ENCODE data around the gene NPL. TPM values are rescaled to one million over a fixed set of nuclear protein-coding genes. Genes with fewer than 3 reads are reported as not detected.

NPL gene
- 1 to 10 TPM; 4.6 to 5.9 TPM for total RNA-seq

- peaks cover 13% of the 10 kb centered on the region for H3K4me1 Mint-ChIP-seq (ENCODE audit: low read depth)
- H3K27ac Mint-ChIP-seq, result peak within 1 kb of the TSS; percentile 22
- DNase-seq, result peak; percentile 85
- CTCF ChIA-PET, result interaction anchor here (0.6 to 15.0 kb wide), 4 partner anchors 9 to 196 kb away, joined by 3 to 797 read pairs (median 4); partner anchors contain the start of genes RGS16 and RNASEL
- H3K27me3 Mint-ChIP-seq (ENCODE audit: low read depth), result no peaks in the 10 kb centered on the region
- intact Hi-C loops (cut with micrococcal nuclease), result loop anchor here (1.0 to 5.0 kb wide), 3 partner anchors 50 to 762 kb away; partner anchors contain the start of genes DHX9 and GLUL
- no peaks in the 10 kb centered on the region for H3K9me3 Mint-ChIP-seq
- H3K36me3 Mint-ChIP-seq (ENCODE audit: low read depth), result peaks cover 2% of the 10 kb centered on the region
- peak within 1 kb of the TSS; percentile 81 for H3K4me3 Mint-ChIP-seq
These were observed at the start of gene NPL for GRCh38 chr1:182789138-182790076. NPL (plus strand) TSS chr1:182789773; CDS start chr1:182794372, 4,599 bp downstream.

- H3K9me3 Mint-ChIP-seq, result peaks cover 1% of the 10 kb centered on the region
- CTCF ChIA-PET, result no interaction called here
- intact Hi-C loops (cut with micrococcal nuclease), result no loop called here
- no peaks in the 10 kb centered on the region for H3K4me1 Mint-ChIP-seq (ENCODE audit: low read depth)
- H3K27ac Mint-ChIP-seq, result no peak overlapping the region
- H3K27me3 Mint-ChIP-seq (ENCODE audit: low read depth), result no peaks in the 10 kb centered on the region
- no peaks in the 10 kb centered on the region for H3K36me3 Mint-ChIP-seq (ENCODE audit: low read depth)
- DNase-seq, result no peak
- H3K4me3 Mint-ChIP-seq, result no peak overlapping the region
These were observed 49.5 kb upstream of the NPL start for GRCh38 chr1:182740120-182740519.

GRCh38 chr1:182742780-182743179 is 46.8 kb upstream of the NPL start:
- Mint-ChIP-seq H3K36me3 (ENCODE audit: low read depth) (no peaks in the 10 kb centered on the region), H3K27ac (no peak overlapping the region), H3K4me3 (no peak overlapping the region), H3K9me3 (no peaks in the 10 kb centered on the region), H3K4me1 (ENCODE audit: low read depth) (no peaks in the 10 kb centered on the region), H3K27me3 (ENCODE audit: low read depth) (no peaks in the 10 kb centered on the region)
- CTCF ChIA-PET, result no interaction called here
- intact Hi-C loops (cut with micrococcal nuclease), result no loop called here
- no peak for DNase-seq

- H3K27ac Mint-ChIP-seq, result no peak overlapping the region
- no peaks in the 10 kb centered on the region for H3K36me3 Mint-ChIP-seq (ENCODE audit: low read depth)
These were observed 37.2 kb upstream of the NPL start for GRCh38 chr1:182752077-182752988.

GRCh38 chr1:182754087-182754486 is 35.5 kb upstream of the NPL start:
- H3K4me1 Mint-ChIP-seq (ENCODE audit: low read depth), result no peaks in the 10 kb centered on the region
- no peaks in the 10 kb centered on the region for H3K36me3 Mint-ChIP-seq (ENCODE audit: low read depth)
- H3K4me3 Mint-ChIP-seq, result no peak overlapping the region
- peaks cover 9% of the 10 kb centered on the region for H3K27me3 Mint-ChIP-seq (ENCODE audit: low read depth)
- no peak for DNase-seq
- intact Hi-C loops (cut with micrococcal nuclease), result no loop called here
- H3K27ac Mint-ChIP-seq, result no peak overlapping the region
- H3K9me3 Mint-ChIP-seq, result no peaks in the 10 kb centered on the region
- CTCF ChIA-PET, result no interaction called here

More at GRCh38 chr1:182752077-182752988, 37.2 kb upstream of the NPL start:
- H3K4me3 Mint-ChIP-seq, result no peak overlapping the region
- intact Hi-C loops (cut with micrococcal nuclease), result no loop called here
- CTCF ChIA-PET, result no interaction called here
- no peaks in the 10 kb centered on the region for H3K4me1 Mint-ChIP-seq (ENCODE audit: low read depth)
- no peak for DNase-seq
- H3K27me3 Mint-ChIP-seq (ENCODE audit: low read depth), result peaks cover 15% of the 10 kb centered on the region
- H3K9me3 Mint-ChIP-seq, result no peaks in the 10 kb centered on the region

- intact Hi-C loops (cut with micrococcal nuclease), result no loop called here
- Mint-ChIP-seq H3K27me3 (ENCODE audit: low read depth) (peaks cover 4% of the 10 kb centered on the region), H3K9me3 (no peaks in the 10 kb centered on the region), H3K27ac (no peak overlapping the region), H3K4me3 (no peak overlapping the region), H3K36me3 (ENCODE audit: low read depth) (no peaks in the 10 kb centered on the region), H3K4me1 (ENCODE audit: low read depth) (no peaks in the 10 kb centered on the region)
- DNase-seq, result no peak
- CTCF ChIA-PET, result no interaction called here
These were observed 34.8 kb upstream of the NPL start for GRCh38 chr1:182754543-182755314.

- no peaks in the 10 kb centered on the region for H3K4me1 Mint-ChIP-seq (ENCODE audit: low read depth)
- H3K27me3 Mint-ChIP-seq (ENCODE audit: low read depth), result peaks cover 3% of the 10 kb centered on the region
- H3K36me3 Mint-ChIP-seq (ENCODE audit: low read depth), result no peaks in the 10 kb centered on the region
- intact Hi-C loops (cut with micrococcal nuclease), result no loop called here
- no peak overlapping the region for H3K4me3 Mint-ChIP-seq
- no peak for DNase-seq
- H3K9me3 Mint-ChIP-seq, result no peaks in the 10 kb centered on the region
- CTCF ChIA-PET, result no interaction called here
- no peak overlapping the region for H3K27ac Mint-ChIP-seq
These were observed 33.9 kb upstream of the NPL start for GRCh38 chr1:182755632-182756031.

- H3K4me3 Mint-ChIP-seq, result no peak overlapping the region
- no peak for DNase-seq
These were observed 33.1 kb upstream of the NPL start for GRCh38 chr1:182756423-182756822.

GRCh38 chr1:182761396-182762395 is 27.9 kb upstream of the NPL start:
- Mint-ChIP-seq H3K4me3 (no peak overlapping the region), H3K27ac (peak overlapping the region; percentile 74), H3K9me3 (peaks cover 6% of the 10 kb centered on the region), H3K36me3 (ENCODE audit: low read depth) (peaks cover 6% of the 10 kb centered on the region), H3K4me1 (ENCODE audit: low read depth) (peaks cover 11% of the 10 kb centered on the region), H3K27me3 (ENCODE audit: low read depth) (peaks cover 7% of the 10 kb centered on the region)
- peak; percentile 48 for DNase-seq
- intact Hi-C loops (cut with micrococcal nuclease), result loop anchor here (1.0 kb wide), 1 partner anchor 78 kb away; the partner anchor contains the start of gene DHX9
- CTCF ChIA-PET, result interaction anchor here (1.0 to 2.4 kb wide), 4 partner anchors 163 to 676 kb away, joined by 3 to 7 read pairs (median 4); no protein-coding TSS in a partner anchor

More at GRCh38 chr1:182756423-182756822, 33.1 kb upstream of the NPL start:
- intact Hi-C loops (cut with micrococcal nuclease), result no loop called here
- H3K9me3 Mint-ChIP-seq, result peaks cover under 1% of the 10 kb centered on the region
- H3K27me3 Mint-ChIP-seq (ENCODE audit: low read depth), result peaks cover 3% of the 10 kb centered on the region
- CTCF ChIA-PET, result interaction anchor here (1.4 kb wide), 1 partner anchor 161 kb away, joined by 3 read pairs; no protein-coding TSS in a partner anchor
- H3K36me3 Mint-ChIP-seq (ENCODE audit: low read depth), result peaks cover under 1% of the 10 kb centered on the region
- H3K27ac Mint-ChIP-seq, result no peak overlapping the region
- peaks cover 6% of the 10 kb centered on the region for H3K4me1 Mint-ChIP-seq (ENCODE audit: low read depth)

GRCh38 chr1:182762536-182762935 is 27.0 kb upstream of the NPL start:
- H3K4me3 Mint-ChIP-seq, result no peak overlapping the region
- no peak overlapping the region for H3K27ac Mint-ChIP-seq
- H3K36me3 Mint-ChIP-seq (ENCODE audit: low read depth), result peaks cover 6% of the 10 kb centered on the region
- H3K27me3 Mint-ChIP-seq (ENCODE audit: low read depth), result peaks cover 7% of the 10 kb centered on the region
- intact Hi-C loops (cut with micrococcal nuclease), result no loop called here
- peaks cover 6% of the 10 kb centered on the region for H3K9me3 Mint-ChIP-seq
- DNase-seq, result no peak
- CTCF ChIA-PET, result interaction anchor here (1.0 to 2.4 kb wide), 3 partner anchors 164 to 677 kb away, joined by 3 to 7 read pairs (median 3); no protein-coding TSS in a partner anchor
- H3K4me1 Mint-ChIP-seq (ENCODE audit: low read depth), result peaks cover 11% of the 10 kb centered on the region

Data from activated naive CD4-positive, alpha-beta T cell treated with anti-CD3 and anti-CD28 coated beads for 36 hours (primary cell).